HepG2 (cell line): ENCODE results near the gene ATG4D. TPM values are rescaled to one million over a fixed set of nuclear protein-coding genes. Genes with fewer than 3 reads are reported as not detected.

Experiments used
- ATF7 ChIP-seq, 2 experiments: fragments of 450-650 bp in 1 of 2; sonication (generic) in 1 of 2; formaldehyde crosslinking in 1 of 2; IDR thresholded peaks; 2 replicates each; pipeline versions ENCODE4 v1.4.0 to v1.6.1; 2016 to 2020; ENCODE audit warnings: antibody characterized with exemption in 1 of 2, mild to moderate bottlenecking in 1 of 2, missing genetic modification reagents in 1 of 2
- BORCS8-MEF2B ChIP-seq: sonication (generic); formaldehyde crosslinking; IDR thresholded peaks from 2 replicates; pipeline ENCODE4 v1.8.0; 2022; ENCODE audit warnings: mild to moderate bottlenecking, missing genetic modification reagents
- DZIP1 ChIP-seq: sonication (generic); formaldehyde crosslinking; IDR thresholded peaks from 2 replicates; pipeline ENCODE4 v1.5.0; 2020; ENCODE audit warnings: mild to moderate bottlenecking, missing genetic modification reagents
- ETV5 ChIP-seq: IDR thresholded peaks from 2 replicates; pipeline ENCODE4 v1.6.1; 2018; ENCODE audit warnings: missing biosample characterization, missing genetic modification reagents, inconsistent platforms, borderline replicate concordance
- FOXA3 ChIP-seq: IDR thresholded peaks from 2 replicates; pipeline ENCODE4 v1.6.1; 2016; ENCODE audit warnings: missing genetic modification reagents, missing compliant biosample characterization
- KDM3A ChIP-seq: IDR thresholded peaks from 2 replicates; pipeline ENCODE4 v1.6.1; 2018; ENCODE audit warnings: low read depth, missing compliant biosample characterization
- MAFK ChIP-seq, 2 experiments: IDR thresholded peaks in 1 of 2; conservative IDR thresholded peaks in 1 of 2; 2 replicates each; pipeline ENCODE4 v1.6.1; 2011; ENCODE audit warnings: improper control_type of control experiment in 2 of 2, low read length in 2 of 2
- NFE2L2 ChIP-seq: fragments of 150-350 bp; IDR thresholded peaks from 2 replicates; pipeline ENCODE4 v1.6.1; 2014; ENCODE audit warnings: low read length
- NR2C2 ChIP-seq: sonication (generic); formaldehyde crosslinking; IDR thresholded peaks from 2 replicates; pipeline ENCODE4 v1.4.0; 2020; ENCODE audit warnings: missing genetic modification reagents, mild to moderate bottlenecking, moderate library complexity, borderline replicate concordance
- PCBP1 ChIP-seq: fragments of 200-400 bp; formaldehyde crosslinking; IDR thresholded peaks from 2 replicates; pipeline ENCODE4 v1.6.1; 2017; ENCODE audit warnings: mild to moderate bottlenecking, low read depth, low read length, borderline replicate concordance
- RBAK ChIP-seq: sonication (generic); formaldehyde crosslinking; IDR thresholded peaks from 2 replicates; pipeline ENCODE4 v1.5.1; 2020; ENCODE audit warnings: mild to moderate bottlenecking, missing genetic modification reagents
- RXRB ChIP-seq: IDR thresholded peaks from 2 replicates; pipeline ENCODE4 v1.6.1; 2016; ENCODE audit warnings: borderline replicate concordance, missing genetic modification reagents, missing compliant biosample characterization
- ZFP36 ChIP-seq: fragments of 150-350 bp; IDR thresholded peaks from 2 replicates; pipeline ENCODE4 v1.6.1; 2018; ENCODE audit warnings: borderline replicate concordance, low read length, low read depth; ENCODE audit not compliant: partially characterized antibody
- ZFP37 ChIP-seq: sonication (generic); formaldehyde crosslinking; IDR thresholded peaks from 2 replicates; pipeline ENCODE4 v1.4.0; 2020; ENCODE audit warnings: missing genetic modification reagents, borderline replicate concordance
- ZFY ChIP-seq: sonication (generic); formaldehyde crosslinking; IDR thresholded peaks from 2 replicates; pipeline ENCODE4 v1.4.0; 2020; ENCODE audit warnings: missing genetic modification reagents
- ZNF10 ChIP-seq: sonication (generic); formaldehyde crosslinking; IDR thresholded peaks from 2 replicates; pipeline ENCODE4 v1.4.0; 2020; ENCODE audit warnings: mild to moderate bottlenecking, low read depth, missing genetic modification reagents, borderline replicate concordance
- ZNF343 ChIP-seq: sonication (generic); formaldehyde crosslinking; IDR thresholded peaks from 2 replicates; pipeline ENCODE4 v1.4.0; 2020; ENCODE audit warnings: mild to moderate bottlenecking, missing genetic modification reagents
- ZNF382 ChIP-seq: sonication (generic); formaldehyde crosslinking; IDR thresholded peaks from 2 replicates; pipeline ENCODE4 v1.5.0; 2020; ENCODE audit warnings: missing genetic modification reagents, mild to moderate bottlenecking, borderline replicate concordance
- ZNF510 ChIP-seq: sonication (generic); formaldehyde crosslinking; IDR thresholded peaks from 2 replicates; pipeline ENCODE4 v1.4.0; 2020; ENCODE audit warnings: low read depth, mild to moderate bottlenecking, missing genetic modification reagents
- ZNF615 ChIP-seq: sonication (generic); formaldehyde crosslinking; IDR thresholded peaks from 2 replicates; pipeline ENCODE4 v1.5.0; 2020; ENCODE audit warnings: mild to moderate bottlenecking, missing genetic modification reagents, borderline replicate concordance
- ZNF670 ChIP-seq: sonication (generic); formaldehyde crosslinking; IDR thresholded peaks from 2 replicates; pipeline ENCODE4 v1.8.0; 2022; ENCODE audit warnings: mild to moderate bottlenecking, missing genetic modification reagents, borderline replicate concordance
- ZNF75D ChIP-seq: sonication (generic); formaldehyde crosslinking; IDR thresholded peaks from 2 replicates; pipeline ENCODE4 v1.8.1; 2023; ENCODE audit warnings: missing genetic modification reagents, mild to moderate bottlenecking, borderline replicate concordance
- ZNF83 ChIP-seq: sonication (generic); formaldehyde crosslinking; IDR thresholded peaks from 2 replicates; pipeline ENCODE4 v1.4.0; 2020; ENCODE audit warnings: missing genetic modification reagents, mild to moderate bottlenecking, borderline replicate concordance
- polyA plus RNA-seq, 8 experiments: library from polyadenylated mRNA; depleted of rRNA in 3 of 8; stranded (reverse) in 7 of 8; unstranded in 1 of 8; fragments of >200 nt; fragmentation: Illumina TruSeq in 4 of 8; extraction: Trizol in 4 of 8; gene quantifications; 2 replicates each; pipeline versions ENCODE4 v1.2.1 to v1.2.3, GENCODE V29; 2011 to 2016; ENCODE audit warnings: low read depth in 4 of 8, missing spikeins in 1 of 8, mixed read lengths in 1 of 8; ENCODE audit not compliant: insufficient read depth in 1 of 8
- total RNA-seq, 5 experiments: library from RNA; depleted of rRNA; stranded (reverse); fragments of >200 nt; fragmentation: Illumina TruSeq; extraction: Trizol; gene quantifications; 2 replicates each; pipeline ENCODE4 v1.2.3, GENCODE V29; 2016; ENCODE audit warnings: low read depth in 1 of 5
- TF ChIP-seq, protein P1 (sequence below): sonication (generic); formaldehyde crosslinking; IDR thresholded peaks from 2 replicates; pipeline ENCODE4 v1.5.1; 2020; ENCODE audit warnings: missing genetic modification reagents, mild to moderate bottlenecking, borderline replicate concordance

The ATG4D gene
- total and polyA plus RNA-seq, 2 of the 13 experiments (the other 11 are each of a cell fraction or from before 2014, with no cell fraction given): 17.8 to 19.0 TPM

GRCh38 chr19:10565567-10566407 lies 22.1 kb downstream of the ATG4D start, which contains the start of gene KRI1 (continued):
- TF ChIP-seq PCBP1: 0 out of 2 replicates have a peak, but pooled peaks have one; percentile 1
- no peak for TF ChIP-seq ZNF382 (CRISPR knock-in tag)
- peak; percentile 79 for TF ChIP-seq FOXA3 (CRISPR knock-in tag)
- TF ChIP-seq DZIP1: peak; percentile 98
- no peak for TF ChIP-seq MAFK (conservative IDR thresholded peaks at IDR 0.05 in 1 of 2, IDR thresholded peaks at IDR 0.05 in 1 of 2; ENCODE audit: low read length in 2 of 2)
- TF ChIP-seq ZNF10 (CRISPR knock-in tag): no peak
- peak; percentile 83; the same call in 1 of the 2 replicates for TF ChIP-seq ZNF510 (CRISPR knock-in tag)
- TF ChIP-seq, protein P1, sequence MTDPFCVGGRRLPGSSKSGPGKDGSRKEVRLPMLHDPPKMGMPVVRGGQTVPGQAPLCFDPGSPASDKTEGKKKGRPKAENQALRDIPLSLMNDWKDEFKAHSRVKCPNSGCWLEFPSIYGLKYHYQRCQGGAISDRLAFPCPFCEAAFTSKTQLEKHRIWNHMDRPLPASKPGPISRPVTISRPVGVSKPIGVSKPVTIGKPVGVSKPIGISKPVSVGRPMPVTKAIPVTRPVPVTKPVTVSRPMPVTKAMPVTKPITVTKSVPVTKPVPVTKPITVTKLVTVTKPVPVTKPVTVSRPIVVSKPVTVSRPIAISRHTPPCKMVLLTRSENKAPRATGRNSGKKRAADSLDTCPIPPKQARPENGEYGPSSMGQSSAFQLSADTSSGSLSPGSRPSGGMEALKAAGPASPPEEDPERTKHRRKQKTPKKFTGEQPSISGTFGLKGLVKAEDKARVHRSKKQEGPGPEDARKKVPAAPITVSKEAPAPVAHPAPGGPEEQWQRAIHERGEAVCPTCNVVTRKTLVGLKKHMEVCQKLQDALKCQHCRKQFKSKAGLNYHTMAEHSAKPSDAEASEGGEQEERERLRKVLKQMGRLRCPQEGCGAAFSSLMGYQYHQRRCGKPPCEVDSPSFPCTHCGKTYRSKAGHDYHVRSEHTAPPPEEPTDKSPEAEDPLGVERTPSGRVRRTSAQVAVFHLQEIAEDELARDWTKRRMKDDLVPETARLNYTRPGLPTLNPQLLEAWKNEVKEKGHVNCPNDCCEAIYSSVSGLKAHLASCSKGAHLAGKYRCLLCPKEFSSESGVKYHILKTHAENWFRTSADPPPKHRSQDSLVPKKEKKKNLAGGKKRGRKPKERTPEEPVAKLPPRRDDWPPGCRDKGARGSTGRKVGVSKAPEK (CRISPR knock-in tag): no peak
- peak; percentile 69 for TF ChIP-seq NR2C2
- no peak for TF ChIP-seq NFE2L2
- no peak for TF ChIP-seq ATF7 (IDR thresholded peaks at IDR 0.05)
- TF ChIP-seq ATF7 (CRISPR knock-in tag; IDR thresholded peaks at IDR 0.05): no peak
- 0 out of 2 replicates have a peak, but pooled peaks have one; percentile 35 for TF ChIP-seq ZNF83 (CRISPR knock-in tag)
- no peak for TF ChIP-seq ZFP36
- TF ChIP-seq ZNF615 (CRISPR knock-in tag): 0 out of 2 replicates have a peak, but pooled peaks have one; percentile 29
- TF ChIP-seq BORCS8-MEF2B (CRISPR knock-in tag): peak; percentile 92
- peak; percentile 55 for TF ChIP-seq ZFY
- TF ChIP-seq RBAK (CRISPR knock-in tag): no peak
- TF ChIP-seq KDM3A (CRISPR knock-in tag): peak; percentile 93
- TF ChIP-seq ZNF670 (CRISPR knock-in tag): peak; percentile 81; the same call in 1 of the 2 replicates
- TF ChIP-seq RXRB (CRISPR knock-in tag): peak; percentile 73
- TF ChIP-seq ZFP37 (CRISPR knock-in tag): peak; percentile 85; the same call in 1 of the 2 replicates
- no peak for TF ChIP-seq ZNF75D
- peak; percentile 84 for TF ChIP-seq ETV5 (CRISPR knock-in tag)
- no peak; the same call in 1 of the 2 replicates for TF ChIP-seq ZNF343 (CRISPR knock-in tag)
